ENCODE data around the gene CHID1. TPM values are rescaled to one million over a fixed set of nuclear protein-coding genes. Genes with fewer than 3 reads are reported as not detected.

The CHID1 gene
- total RNA-seq, 1 donor = 48.9 TPM

DNA sequence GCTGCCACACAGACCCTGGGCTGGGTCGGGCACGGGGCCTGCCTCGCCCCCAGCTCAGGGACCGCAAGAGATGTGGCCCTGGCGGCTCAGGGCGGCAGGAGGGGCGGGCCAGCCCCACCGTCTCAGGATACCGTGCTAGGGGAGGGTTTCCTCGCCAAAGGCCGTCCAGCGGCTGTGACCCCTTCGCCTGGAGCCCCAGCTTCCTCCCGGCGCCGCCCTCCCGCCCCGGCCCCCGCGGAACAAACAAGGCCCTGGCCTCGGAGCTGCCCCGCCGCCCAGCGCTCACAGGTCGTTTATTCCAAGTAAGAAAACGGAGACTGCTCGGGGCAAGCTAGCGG, 14.5 kb upstream of the CHID1 start:
- peaks cover 8% of the 10 kb centered on the region for H3K4me1 ChIP-seq (ENCODE audit: insufficient read depth, low read length)
- peak overlapping the region; percentile 51 for H2AFZ ChIP-seq (ENCODE audit: low read length)
- peaks cover 39% of the 10 kb centered on the region for H3K79me2 ChIP-seq (ENCODE audit: insufficient read depth, low read length)
- H4K20me1 ChIP-seq (ENCODE audit: insufficient read depth, low read length) = peaks cover 28% of the 10 kb centered on the region
- no peak overlapping the region for H3K4me2 ChIP-seq (ENCODE audit: insufficient read depth, low read length)
- TF ChIP-seq, protein P1, sequence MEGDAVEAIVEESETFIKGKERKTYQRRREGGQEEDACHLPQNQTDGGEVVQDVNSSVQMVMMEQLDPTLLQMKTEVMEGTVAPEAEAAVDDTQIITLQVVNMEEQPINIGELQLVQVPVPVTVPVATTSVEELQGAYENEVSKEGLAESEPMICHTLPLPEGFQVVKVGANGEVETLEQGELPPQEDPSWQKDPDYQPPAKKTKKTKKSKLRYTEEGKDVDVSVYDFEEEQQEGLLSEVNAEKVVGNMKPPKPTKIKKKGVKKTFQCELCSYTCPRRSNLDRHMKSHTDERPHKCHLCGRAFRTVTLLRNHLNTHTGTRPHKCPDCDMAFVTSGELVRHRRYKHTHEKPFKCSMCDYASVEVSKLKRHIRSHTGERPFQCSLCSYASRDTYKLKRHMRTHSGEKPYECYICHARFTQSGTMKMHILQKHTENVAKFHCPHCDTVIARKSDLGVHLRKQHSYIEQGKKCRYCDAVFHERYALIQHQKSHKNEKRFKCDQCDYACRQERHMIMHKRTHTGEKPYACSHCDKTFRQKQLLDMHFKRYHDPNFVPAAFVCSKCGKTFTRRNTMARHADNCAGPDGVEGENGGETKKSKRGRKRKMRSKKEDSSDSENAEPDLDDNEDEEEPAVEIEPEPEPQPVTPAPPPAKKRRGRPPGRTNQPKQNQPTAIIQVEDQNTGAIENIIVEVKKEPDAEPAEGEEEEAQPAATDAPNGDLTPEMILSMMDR (IDR thresholded peaks at IDR 0.05; ENCODE audit: extremely low read depth, low read depth, low read length) = no peak
- no peaks in the 10 kb centered on the region for H3K9me3 ChIP-seq (ENCODE audit: low read depth, low read length)
- peaks cover 14% of the 10 kb centered on the region for H3K36me3 ChIP-seq (ENCODE audit: insufficient read depth, low read length)
- no peak overlapping the region for H3K27ac ChIP-seq (ENCODE audit: low read depth, low read length)
- no peaks in the 10 kb centered on the region for H3K27me3 ChIP-seq (ENCODE audit: insufficient read depth, low read length)
- DNase-seq (ENCODE audit: insufficient read length, low spot score, missing footprints) = no peak
- H3K4me3 ChIP-seq (ENCODE audit: insufficient read depth, low read length) = peak overlapping the region; percentile 85

DNA sequence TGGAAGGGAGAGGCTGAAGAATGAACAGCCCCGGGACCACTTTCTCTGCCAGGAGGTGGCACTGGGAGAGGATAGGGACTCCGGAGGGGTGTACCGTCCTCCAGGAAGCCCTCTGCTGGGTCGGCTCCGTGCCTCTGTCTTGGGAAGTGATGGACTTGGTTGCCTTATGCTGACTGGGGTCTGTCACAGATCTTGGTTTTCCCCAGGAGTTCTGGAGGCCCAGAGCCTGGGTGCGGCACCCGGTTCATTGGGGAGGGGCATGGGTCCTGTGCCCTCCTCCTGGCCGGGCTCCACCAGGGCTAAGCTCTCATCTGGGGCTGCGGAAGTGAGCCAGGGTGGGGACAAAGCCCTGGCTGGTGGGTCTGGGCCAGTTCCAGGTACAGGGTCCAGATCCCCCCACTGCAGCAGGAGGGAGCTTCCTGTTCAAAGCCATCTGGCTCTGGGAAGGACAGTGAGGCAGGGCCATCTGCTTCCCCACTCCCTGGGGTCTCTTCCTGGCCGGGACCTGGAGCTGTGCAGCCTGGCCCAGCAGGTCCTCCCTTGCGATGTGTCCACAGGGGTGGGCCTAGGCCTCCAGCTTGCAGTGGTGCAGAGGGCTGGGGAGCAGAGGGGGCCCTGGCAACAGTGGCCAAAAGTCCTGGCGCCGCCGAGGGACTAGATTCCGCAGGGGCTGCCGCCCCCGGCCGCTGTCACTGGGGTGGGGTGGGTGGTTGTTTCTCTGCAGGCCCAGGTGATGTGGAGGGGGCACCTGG, 14.0 kb upstream of the CHID1 start:
- H3K27ac ChIP-seq (ENCODE audit: low read depth, low read length) = no peak overlapping the region
- H3K36me3 ChIP-seq (ENCODE audit: insufficient read depth, low read length) = peaks cover 14% of the 10 kb centered on the region
- peaks cover 8% of the 10 kb centered on the region for H3K4me1 ChIP-seq (ENCODE audit: insufficient read depth, low read length)
- H2AFZ ChIP-seq (ENCODE audit: low read length) = peak overlapping the region; percentile 14
- H3K4me2 ChIP-seq (ENCODE audit: insufficient read depth, low read length) = no peak overlapping the region
- H3K9me3 ChIP-seq (ENCODE audit: low read depth, low read length) = no peaks in the 10 kb centered on the region
- H4K20me1 ChIP-seq (ENCODE audit: insufficient read depth, low read length) = peaks cover 24% of the 10 kb centered on the region
- H3K4me3 ChIP-seq (ENCODE audit: insufficient read depth, low read length) = no peak overlapping the region
- H3K79me2 ChIP-seq (ENCODE audit: insufficient read depth, low read length) = peaks cover 34% of the 10 kb centered on the region
- no peaks in the 10 kb centered on the region for H3K27me3 ChIP-seq (ENCODE audit: insufficient read depth, low read length)
- TF ChIP-seq, protein P1 (IDR thresholded peaks at IDR 0.05; ENCODE audit: extremely low read depth, low read depth, low read length) = no peak
- peak; percentile 47 for DNase-seq (ENCODE audit: insufficient read length, low spot score, missing footprints)

DNA sequence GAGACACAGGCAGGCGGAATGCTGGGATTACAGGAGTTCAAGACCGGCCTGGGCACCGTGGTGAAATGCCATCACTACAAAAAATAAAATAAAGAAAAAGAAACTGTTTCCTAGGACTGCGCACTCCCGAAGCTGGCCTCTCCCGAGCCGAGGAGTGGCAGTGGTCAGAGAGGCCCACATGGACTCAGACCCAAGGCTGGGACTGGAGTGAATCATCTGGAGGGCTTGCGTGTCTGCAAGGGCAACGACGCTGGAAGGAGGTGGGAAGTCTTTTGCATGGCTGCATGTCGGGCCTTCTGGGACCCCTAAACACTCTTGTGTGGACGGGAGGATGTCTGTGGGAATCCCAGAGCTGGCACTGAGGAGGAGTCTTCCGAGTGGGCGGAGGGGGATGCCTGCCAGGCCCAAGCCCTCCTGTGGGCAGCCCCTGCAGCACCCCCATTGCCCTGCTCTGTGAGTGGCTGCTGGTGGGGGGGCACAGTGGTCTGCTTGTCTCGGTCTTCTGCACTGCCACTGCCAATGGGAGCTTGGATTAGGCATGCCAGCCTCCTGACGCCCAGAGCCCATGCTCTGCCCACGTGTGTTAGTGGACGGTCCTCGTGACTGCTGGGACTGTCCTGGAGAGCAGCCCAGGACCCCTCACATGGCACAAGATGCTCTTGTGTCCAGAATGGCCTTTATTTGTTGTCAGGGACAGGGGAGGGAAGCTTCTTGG, 13.2 kb upstream of the CHID1 start:
- H3K36me3 ChIP-seq (ENCODE audit: insufficient read depth, low read length) = peaks cover 7% of the 10 kb centered on the region
- H2AFZ ChIP-seq (ENCODE audit: low read length) = peak overlapping the region; percentile 14
- H3K4me1 ChIP-seq (ENCODE audit: insufficient read depth, low read length) = peaks cover 8% of the 10 kb centered on the region
- no peak overlapping the region for H3K4me2 ChIP-seq (ENCODE audit: insufficient read depth, low read length)
- H3K4me3 ChIP-seq (ENCODE audit: insufficient read depth, low read length) = no peak overlapping the region
- peaks cover 26% of the 10 kb centered on the region for H3K79me2 ChIP-seq (ENCODE audit: insufficient read depth, low read length)
- TF ChIP-seq, protein P1 (IDR thresholded peaks at IDR 0.05; ENCODE audit: extremely low read depth, low read depth, low read length) = no peak
- peak; percentile 91 for DNase-seq (ENCODE audit: insufficient read length, low spot score, missing footprints)
- no peaks in the 10 kb centered on the region for H3K27me3 ChIP-seq (ENCODE audit: insufficient read depth, low read length)
- peaks cover 17% of the 10 kb centered on the region for H4K20me1 ChIP-seq (ENCODE audit: insufficient read depth, low read length)
- H3K9me3 ChIP-seq (ENCODE audit: low read depth, low read length) = no peaks in the 10 kb centered on the region
- H3K27ac ChIP-seq (ENCODE audit: low read depth, low read length) = no peak overlapping the region

All from osteoblast (primary cell).